OCI-M2 (cell line): Measurements from ENCODE around the gene SPRR1A.

Source experiments
- DNase-seq: peaks from one replicate; lab custom pipeline; 2025; ENCODE audit not compliant: unreplicated experiment; lab: John Stamatoyannopoulos, UW

SPRR1A gene

DNA sequence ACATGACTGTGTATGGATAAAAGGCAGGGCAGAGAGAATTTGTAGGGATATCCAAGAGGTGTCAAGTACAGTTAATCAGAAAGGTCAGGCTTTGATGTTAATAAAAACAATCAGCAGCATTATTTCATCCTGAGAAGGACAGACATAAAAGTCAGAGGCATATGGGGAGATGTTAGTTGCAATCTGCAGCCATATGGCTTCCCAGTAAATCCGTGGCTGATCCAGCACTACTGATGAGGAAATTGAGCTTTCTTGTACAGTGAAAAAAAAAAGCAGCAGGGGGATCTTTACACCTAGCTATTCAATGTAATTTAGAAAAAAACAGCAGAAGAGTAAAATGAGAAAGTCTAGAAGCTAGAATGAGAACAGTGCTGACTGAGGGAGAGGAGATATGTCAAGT is 44.9 kb downstream of the SPRR1A start:
- DNase-seq: no peak

DNA sequence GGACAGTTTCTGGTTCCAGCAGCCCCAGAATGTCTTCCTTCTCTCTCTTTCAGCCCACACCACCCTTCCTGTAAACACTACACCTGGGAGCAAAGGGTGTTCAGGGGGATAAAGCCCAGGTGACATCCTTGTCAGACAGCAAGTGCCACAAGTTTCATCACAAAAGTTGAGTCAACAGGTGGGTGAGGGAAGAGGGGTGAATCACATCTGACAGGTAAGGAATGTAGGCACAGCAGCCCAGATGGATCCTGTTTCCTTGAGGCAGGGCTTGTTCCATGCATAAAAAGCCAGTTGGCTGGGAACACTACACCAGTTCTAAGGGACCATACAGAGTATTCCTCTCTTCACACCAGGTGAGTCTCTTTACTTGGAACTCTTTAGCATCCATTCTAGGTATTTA is 47.0 kb downstream of the SPRR1A start, which contains the start of gene SPRR1B:
SPRR1B (plus strand) TSS at position 309 of the 400 bp plus-strand sequence. CDS start 1,143 bp downstream, outside the sequence.
- no peak for DNase-seq

DNA sequence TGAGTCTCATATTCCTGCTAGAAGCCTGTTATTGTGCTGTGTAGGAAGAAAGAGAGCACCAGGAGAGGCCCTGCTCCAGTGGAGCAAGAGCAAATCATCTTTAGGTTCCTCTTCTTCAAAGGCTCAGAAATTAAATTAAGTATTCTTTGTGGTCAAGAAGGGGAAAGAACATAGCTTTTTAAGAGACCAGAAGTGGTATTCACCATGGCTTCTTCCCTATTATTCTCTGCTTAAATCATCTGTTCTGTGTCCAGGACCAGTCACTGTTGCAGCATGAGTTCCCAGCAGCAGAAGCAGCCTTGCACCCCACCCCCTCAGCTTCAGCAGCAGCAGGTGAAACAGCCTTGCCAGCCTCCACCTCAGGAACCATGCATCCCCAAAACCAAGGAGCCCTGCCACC is 48.2 kb downstream of the SPRR1A start:
- no peak for DNase-seq

DNA sequence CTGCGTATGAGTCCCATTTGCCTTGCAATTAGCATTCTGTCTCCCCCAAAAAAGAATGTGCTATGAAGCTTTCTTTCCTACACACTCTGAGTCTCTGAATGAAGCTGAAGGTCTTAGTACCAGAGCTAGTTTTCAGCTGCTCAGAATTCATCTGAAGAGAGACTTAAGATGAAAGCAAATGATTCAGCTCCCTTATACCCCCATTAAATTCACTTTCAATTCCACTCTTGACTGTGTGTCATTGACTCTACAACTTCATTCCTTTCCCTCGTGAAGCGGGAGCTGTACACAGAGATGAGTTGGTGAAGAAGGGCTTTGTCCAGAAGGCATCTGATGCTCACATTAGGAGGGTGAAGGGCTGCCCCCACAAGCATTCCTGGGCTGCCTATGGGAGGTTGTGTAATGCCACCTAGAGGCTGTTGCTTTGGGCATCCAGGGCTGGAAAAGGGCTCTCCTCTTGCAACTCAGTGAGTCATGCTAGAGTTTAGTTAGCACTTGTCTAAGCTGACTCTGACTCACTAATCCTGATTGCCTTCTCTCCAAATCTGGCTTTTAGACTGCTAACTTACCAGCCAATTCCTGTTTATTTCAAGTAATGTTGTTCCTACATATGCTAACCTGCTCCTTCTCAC is 48.9 kb downstream of the SPRR1A start:
- no peak for DNase-seq

DNA sequence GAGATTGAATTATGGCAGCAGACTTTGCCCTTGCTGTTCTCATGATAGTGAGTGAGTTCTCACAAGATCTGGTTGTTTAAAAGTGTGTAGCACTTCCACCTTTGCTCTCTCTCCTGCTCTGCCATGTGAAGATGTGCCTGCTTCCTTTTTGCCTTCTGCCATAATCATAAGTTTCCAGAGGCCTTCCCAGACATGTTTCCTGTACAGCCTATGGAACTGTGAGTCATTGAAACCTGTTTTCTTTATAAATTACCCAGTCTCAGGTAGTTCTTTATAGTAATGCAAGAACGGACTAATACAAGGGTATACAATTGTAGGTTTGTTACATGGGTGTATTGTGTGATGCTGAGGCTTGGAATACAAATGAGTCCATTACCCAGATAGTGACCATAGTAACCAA is 51.3 kb downstream of the SPRR1A start:
- no peak for DNase-seq
